GM12878 (cell line): ENCODE data around the gene CAMKK2. TPM values are rescaled to one million over a fixed set of nuclear protein-coding genes. Genes with fewer than 3 reads are reported as not detected.

Experiments used
- ATAC-seq: fragments of 200-7000 bp; cut with Tn5 transposase; 3 replicates; pipeline ENCODE4 v1.9.1; 2020; ENCODE audit warnings: mild to moderate bottlenecking, moderate library complexity
- BruUV-seq: library from RNA; stranded (reverse); fragments of 400-500 nt; replicated peaks from 2 replicates; lab custom pipeline; 2021; lab: Mats Ljungman, UMichigan
- CTCF ChIA-PET: fragments of 300-600 bp; sonication (Branson Sonifier 250); formaldehyde crosslinking; extraction: SDS; loops from one replicate; lab custom pipeline; 2021; ENCODE audit warnings: inconsistent platforms; lab: Yijun Ruan, JAX
- POLR2A ChIA-PET: fragments of 350-600 bp; formaldehyde crosslinking; extraction: SDS; loops from one replicate; lab custom pipeline; 2021; ENCODE audit warnings: inconsistent platforms; lab: Charles Lee
- RAD21 ChIA-PET: fragments of 300-600 bp; sonication (Branson Sonifier 250); formaldehyde crosslinking; loops from one replicate; lab custom pipeline; 2023; ENCODE audit warnings: antibody characterized with exemption; ENCODE audit not compliant: unreplicated experiment; lab: Charles Lee
- SMC1A ChIA-PET: fragments of 300-600 bp; sonication (Branson Sonifier 250); formaldehyde crosslinking; loops from one replicate; lab custom pipeline; 2023; ENCODE audit not compliant: unreplicated experiment, uncharacterized antibody; lab: Charles Lee
- DNase-seq: peaks from one replicate; pipeline ENCODE4 v3.0.0-alpha.2; 2011; ENCODE audit warnings: low read depth, low spot score
- FAIRE-seq: peaks from 3 replicates; lab custom pipeline; 2011; peaks lifted over from hg19 to GRCh38; lab: Jason Lieb, UNC
- H2AFZ ChIP-seq: 2 replicates; pipeline ENCODE4 v1.6.0; 2011; ENCODE audit warnings: low read depth, low read length, control low read depth; ENCODE audit not compliant: control insufficient read depth
- H3K27ac ChIP-seq: 2 replicates; pipeline ENCODE4 v1.5.1; 2011; ENCODE audit warnings: control low read depth; ENCODE audit not compliant: control insufficient read depth, insufficient read depth
- H3K27me3 ChIP-seq, 2 experiments: replicated peaks in 1 of 2; 2 replicates each; pipeline versions ENCODE4 v1.6.0 to v1.6.1; 2011; ENCODE audit warnings: low read length in 1 of 2; ENCODE audit not compliant: control insufficient read depth in 2 of 2, insufficient read depth in 2 of 2
- H3K36me3 ChIP-seq, 2 experiments: 2 replicates each; pipeline ENCODE4 v1.5.1; 2011; ENCODE audit warnings: low read length in 1 of 2; ENCODE audit not compliant: control insufficient read depth in 2 of 2, insufficient read depth in 2 of 2
- H3K4me1 ChIP-seq: 2 replicates; pipeline ENCODE4 v1.6.1; 2011; ENCODE audit warnings: mild to moderate bottlenecking, low read length, moderate library complexity, mixed read lengths; ENCODE audit not compliant: control insufficient read depth, insufficient read depth
- H3K4me2 ChIP-seq: 2 replicates; pipeline ENCODE4 v1.6.0; 2011; ENCODE audit warnings: control low read depth; ENCODE audit not compliant: control insufficient read depth, insufficient read depth
- H3K4me3 ChIP-seq: fragments of 200-600 bp; sonication (generic); 2 replicates; pipeline ENCODE4 v1.5.1; 2016
- H3K79me2 ChIP-seq: 2 replicates; pipeline ENCODE4 v1.6.0; 2011; ENCODE audit warnings: low read length; ENCODE audit not compliant: control insufficient read depth, insufficient read depth
- H3K9ac ChIP-seq: 2 replicates; pipeline ENCODE4 v1.8.0; 2011; ENCODE audit warnings: low read length, control low read depth, mixed read lengths; ENCODE audit not compliant: control insufficient read depth, insufficient read depth
- H3K9me3 ChIP-seq: replicated peaks from 3 replicates; pipeline ENCODE4 v1.5.1; 2011; ENCODE audit warnings: mild to moderate bottlenecking, low read length; ENCODE audit not compliant: control insufficient read depth, insufficient read depth
- H4K20me1 ChIP-seq: 2 replicates; pipeline ENCODE4 v1.6.0; 2011; ENCODE audit not compliant: control insufficient read depth, insufficient read depth
- BHLHE40 ChIP-seq, 2 experiments: fragments of 450-650 bp in 1 of 2; IDR thresholded peaks; 2 replicates each; pipeline ENCODE4 v1.6.1; 2011 to 2017; ENCODE audit warnings: low read depth in 2 of 2, borderline replicate concordance in 1 of 2, improper control_type of control experiment in 1 of 2, low read length in 1 of 2, mild to moderate bottlenecking in 1 of 2
- NBN ChIP-seq: fragments of 450-650 bp; IDR thresholded peaks from 2 replicates; pipeline ENCODE4 v1.6.1; 2016
- RB1 ChIP-seq: fragments of 450-650 bp; formaldehyde crosslinking; IDR thresholded peaks from 2 replicates; pipeline ENCODE4 v1.6.1; 2017; ENCODE audit warnings: mild to moderate bottlenecking, borderline replicate concordance
- STAT1 ChIP-seq: fragments of 450-650 bp; conservative IDR thresholded peaks from 2 replicates; pipeline ENCODE4 v1.6.1; 2014; ENCODE audit warnings: antibody characterized with exemption, mild to moderate bottlenecking
- TBL1XR1 ChIP-seq: IDR thresholded peaks from 2 replicates; pipeline ENCODE4 v1.6.1; 2012; ENCODE audit warnings: low read depth, low read length, improper control_type of control experiment
- ZNF24 ChIP-seq: fragments of 450-650 bp; IDR thresholded peaks from 2 replicates; pipeline ENCODE4 v1.6.1; 2017; ENCODE audit warnings: antibody characterized with exemption, mild to moderate bottlenecking
- WGBS: methylation state at CpG from one replicate; pipeline ENCODE4 v1.1.6; 2016; ENCODE audit warnings: low lambda C conversion rate; ENCODE audit not compliant: insufficient replicate concordance, insufficient coverage; ENCODE audit errors: missing lambda C conversion rate; 5-methylcytosine and 5-hydroxymethylcytosine counted together
- in situ Hi-C: fragments of 300-500 bp; cut with MboI; formaldehyde crosslinking; loops from 9 replicates; pipeline ENCODE4 v1.14.3; 2018; ENCODE audit warnings: mixed read lengths
- intact Hi-C: fragments of 100-400 bp; cut with micrococcal nuclease; formaldehyde crosslinking; loops from one replicate; pipeline ENCODE4 v1.14.2; 2022; ENCODE audit not compliant: unreplicated experiment
- polyA plus RNA-seq, 11 experiments: library from polyadenylated mRNA; depleted of rRNA in 4 of 11; unstranded in 6 of 11; stranded (reverse) in 5 of 11; fragments of >200 nt; fragmentation: Nextera tagmentation in 4 of 11; fragmentation: Illumina TruSeq in 1 of 11; extraction: Ambion mirVana in 4 of 11; extraction: Trizol in 1 of 11; gene quantifications; 1 replicate in 1 of 11; 2 replicates in 10 of 11; pipeline versions ENCODE4 v1.2.1 to v1.2.3, GENCODE V29; 2011 to 2016; ENCODE audit warnings: inconsistent platforms in 2 of 11, missing spikeins in 2 of 11, low read depth in 1 of 11
- total RNA-seq, 4 experiments: library from RNA; depleted of rRNA in 3 of 4; stranded (reverse); fragments of >200 nt in 3 of 4; fragmentation: Illumina TruSeq in 1 of 4; extraction: Trizol in 1 of 4; gene quantifications; 2 replicates each; pipeline versions ENCODE4 v1.2.1 to v1.2.3, GENCODE V29; 2013 to 2021
- TF ChIP-seq, protein P1 (sequence below): fragments of 450-650 bp; conservative IDR thresholded peaks from 2 replicates; pipeline ENCODE4 v1.6.1; 2017; ENCODE audit warnings: mild to moderate bottlenecking, moderate library complexity

CAMKK2 gene
- total and polyA plus RNA-seq, 10 of the 15 experiments (the other 5 are each of a cell fraction or from before 2014, with no cell fraction given), result 5.2 to 40.6 (median 26.6) TPM

DNA sequence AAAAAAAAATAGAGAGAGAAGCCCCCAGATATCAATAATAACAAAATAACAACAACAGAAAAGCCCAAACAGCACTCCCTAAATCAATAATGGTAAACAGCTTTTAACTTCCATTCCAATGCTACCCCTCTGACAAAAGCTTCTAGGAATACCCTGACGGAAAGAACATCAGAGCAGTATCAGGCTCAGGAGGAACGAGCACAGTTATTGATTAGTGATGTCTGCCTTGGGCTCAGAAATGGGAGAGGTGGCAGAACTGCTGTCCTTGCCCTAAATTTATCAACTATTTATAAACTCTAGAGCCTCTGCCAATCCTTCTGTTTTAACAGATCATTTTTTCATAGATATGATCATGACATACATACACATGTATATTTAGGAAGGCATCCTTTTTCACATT lies 44.7 kb downstream of the CAMKK2 start:
- ChIA-PET RAD21 (no interaction called here), POLR2A (interaction anchor here (0.9 to 3.4 kb wide), 2 partner anchors 8 to 12 kb away, joined by 3 to 16 read pairs; no protein-coding TSS in a partner anchor), CTCF (interaction anchor here (1.2 to 1.8 kb wide), 2 partner anchors 13 to 16 kb away, joined by 3 to 8 read pairs; no protein-coding TSS in a partner anchor), SMC1A (interaction anchor here (1.5 kb wide), 1 partner anchor 12 kb away, joined by 6 read pairs; no protein-coding TSS in a partner anchor)
- Histone ChIP-seq H3K9me3 (no peaks in the 10 kb centered on the region; the same call in 2 of the 3 replicates), H3K27ac (no peak overlapping the region), H3K9ac (no peak overlapping the region), H3K4me1 (peaks cover 15% of the 10 kb centered on the region), H3K27me3 (no peaks in the 10 kb centered on the region), H4K20me1 (no peaks in the 10 kb centered on the region), H3K36me3 (peaks cover 25% of the 10 kb centered on the region in 2 experiments; a peak in 3 of 4 replicates), H2AFZ (no peak overlapping the region), H3K4me3 (no peak overlapping the region), H3K4me2 (no peak overlapping the region), H3K79me2 (no peaks in the 10 kb centered on the region)
- intact Hi-C loops (no loop called here), in situ Hi-C loops (no loop called here)
- BruUV-seq, result no TSS peak
- no peak for FAIRE-seq
- DNase-seq, result no peak
- WGBS, result 68% methylated on average over 2 of the region's 2 CpGs
- no peak for ATAC-seq
- TF ChIP-seq TBL1XR1, result no peak
- TF ChIP-seq, protein P1, sequence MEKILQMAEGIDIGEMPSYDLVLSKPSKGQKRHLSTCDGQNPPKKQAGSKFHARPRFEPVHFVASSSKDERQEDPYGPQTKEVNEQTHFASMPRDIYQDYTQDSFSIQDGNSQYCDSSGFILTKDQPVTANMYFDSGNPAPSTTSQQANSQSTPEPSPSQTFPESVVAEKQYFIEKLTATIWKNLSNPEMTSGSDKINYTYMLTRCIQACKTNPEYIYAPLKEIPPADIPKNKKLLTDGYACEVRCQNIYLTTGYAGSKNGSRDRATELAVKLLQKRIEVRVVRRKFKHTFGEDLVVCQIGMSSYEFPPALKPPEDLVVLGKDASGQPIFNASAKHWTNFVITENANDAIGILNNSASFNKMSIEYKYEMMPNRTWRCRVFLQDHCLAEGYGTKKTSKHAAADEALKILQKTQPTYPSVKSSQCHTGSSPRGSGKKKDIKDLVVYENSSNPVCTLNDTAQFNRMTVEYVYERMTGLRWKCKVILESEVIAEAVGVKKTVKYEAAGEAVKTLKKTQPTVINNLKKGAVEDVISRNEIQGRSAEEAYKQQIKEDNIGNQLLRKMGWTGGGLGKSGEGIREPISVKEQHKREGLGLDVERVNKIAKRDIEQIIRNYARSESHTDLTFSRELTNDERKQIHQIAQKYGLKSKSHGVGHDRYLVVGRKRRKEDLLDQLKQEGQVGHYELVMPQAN, result no peak
- no peak for TF ChIP-seq STAT1
- no peak for TF ChIP-seq RB1
- TF ChIP-seq BHLHE40 (IDR thresholded peaks at IDR 0.05; ENCODE audit: borderline replicate concordance in 1 of 2, low read depth in 2 of 2, low read length in 1 of 2), result no peak
- TF ChIP-seq ZNF24, result no peak
- no peak for TF ChIP-seq NBN
